ENCODE data around the gene FTSJ3.

The FTSJ3 gene

GRCh38 chr17:63843387-63843888, 16.0 kb upstream of the FTSJ3 start:
- DNase-seq = peak; percentile 70

GRCh38 chr17:63842540-63843386, 15.3 kb upstream of the FTSJ3 start, which contains the start of gene SMARCD2:
SMARCD2 (minus strand) TSS chr17:63842685; CDS start chr17:63842674, 11 bp downstream.
- peak; percentile 99 for DNase-seq

- DNase-seq = no peak
Observed at GRCh38 chr17:63842173-63842539, 14.7 kb upstream of the FTSJ3 start.

GRCh38 chr17:63841350-63842172, 14.1 kb upstream of the FTSJ3 start:
- DNase-seq = peak; percentile 50

GRCh38 chr17:63840591-63841349, 13.3 kb upstream of the FTSJ3 start:
- peak; percentile 31 for DNase-seq

- no peak for DNase-seq
Observed at GRCh38 chr17:63838631-63839171, 11.2 kb upstream of the FTSJ3 start.

- DNase-seq = no peak
Observed at GRCh38 chr17:63837962-63838600, 10.6 kb upstream of the FTSJ3 start.

GRCh38 chr17:63837480-63837879, 10.0 kb upstream of the FTSJ3 start:
- DNase-seq = no peak

GRCh38 chr17:63836811-63837210, 9.3 kb upstream of the FTSJ3 start:
- DNase-seq = no peak

- DNase-seq = no peak
Observed at GRCh38 chr17:63835167-63835720, 7.8 kb upstream of the FTSJ3 start.

- peak; percentile 85 for DNase-seq
Observed at GRCh38 chr17:63834431-63835166, 7.1 kb upstream of the FTSJ3 start.

- DNase-seq = no peak
Observed at GRCh38 chr17:63833741-63834373, 6.4 kb upstream of the FTSJ3 start.

GRCh38 chr17:63833026-63833740, 5.7 kb upstream of the FTSJ3 start:
- DNase-seq = no peak

- no peak for DNase-seq
Observed at GRCh38 chr17:63832455-63832854, 5.0 kb upstream of the FTSJ3 start.

GRCh38 chr17:63832014-63832413, 4.6 kb upstream of the FTSJ3 start:
- DNase-seq = no peak

- no peak for DNase-seq
Observed at GRCh38 chr17:63831505-63831904, 4.0 kb upstream of the FTSJ3 start.

GRCh38 chr17:63830904-63831491, 3.5 kb upstream of the FTSJ3 start:
- no peak for DNase-seq

GRCh38 chr17:63830278-63830677, 2.8 kb upstream of the FTSJ3 start:
- DNase-seq = no peak

GRCh38 chr17:63828936-63829335, 1.5 kb upstream of the FTSJ3 start:
- DNase-seq = no peak
